Astrocyte (in vitro differentiated cells and primary cell): Measurements from ENCODE around the gene ADGRL1.
"Not testable (repeated sequence)": the region's sequence is repeated elsewhere in the genome, so short reads cannot be mapped to it uniquely, and the experiment has no call there.

Experiments used
- EZH2 ChIP-seq: IDR thresholded peaks from 2 replicates; pipeline ENCODE4 v1.6.1; 2012; ENCODE audit warnings: mild to moderate bottlenecking, low read length, inconsistent platforms; ENCODE audit not compliant: insufficient read depth
- TF ChIP-seq, protein P1 (sequence below): IDR thresholded peaks from 2 replicates; pipeline ENCODE4 v1.5.1; 2011; ENCODE audit warnings: low read depth, mild to moderate bottlenecking, inconsistent platforms, low read length, moderate library complexity; ENCODE audit not compliant: insufficient read depth

GRCh38 chr19:14249012-14249754 is 43.2 kb upstream of the ADGRL1 start:
- TF ChIP-seq, protein P1, sequence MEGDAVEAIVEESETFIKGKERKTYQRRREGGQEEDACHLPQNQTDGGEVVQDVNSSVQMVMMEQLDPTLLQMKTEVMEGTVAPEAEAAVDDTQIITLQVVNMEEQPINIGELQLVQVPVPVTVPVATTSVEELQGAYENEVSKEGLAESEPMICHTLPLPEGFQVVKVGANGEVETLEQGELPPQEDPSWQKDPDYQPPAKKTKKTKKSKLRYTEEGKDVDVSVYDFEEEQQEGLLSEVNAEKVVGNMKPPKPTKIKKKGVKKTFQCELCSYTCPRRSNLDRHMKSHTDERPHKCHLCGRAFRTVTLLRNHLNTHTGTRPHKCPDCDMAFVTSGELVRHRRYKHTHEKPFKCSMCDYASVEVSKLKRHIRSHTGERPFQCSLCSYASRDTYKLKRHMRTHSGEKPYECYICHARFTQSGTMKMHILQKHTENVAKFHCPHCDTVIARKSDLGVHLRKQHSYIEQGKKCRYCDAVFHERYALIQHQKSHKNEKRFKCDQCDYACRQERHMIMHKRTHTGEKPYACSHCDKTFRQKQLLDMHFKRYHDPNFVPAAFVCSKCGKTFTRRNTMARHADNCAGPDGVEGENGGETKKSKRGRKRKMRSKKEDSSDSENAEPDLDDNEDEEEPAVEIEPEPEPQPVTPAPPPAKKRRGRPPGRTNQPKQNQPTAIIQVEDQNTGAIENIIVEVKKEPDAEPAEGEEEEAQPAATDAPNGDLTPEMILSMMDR: not testable (repeated sequence)
- not testable (repeated sequence) for TF ChIP-seq EZH2
